GM12801 (cell line): ENCODE measurements around the gene DTD2.

Experiments used
- TF ChIP-seq, protein P1 (sequence below): IDR thresholded peaks from one replicate; pipeline ENCODE4 v1.5.1; 2011; ENCODE audit warnings: control low read depth; ENCODE audit not compliant: insufficient read length; ENCODE audit errors: extremely low read depth

The DTD2 gene

DNA sequence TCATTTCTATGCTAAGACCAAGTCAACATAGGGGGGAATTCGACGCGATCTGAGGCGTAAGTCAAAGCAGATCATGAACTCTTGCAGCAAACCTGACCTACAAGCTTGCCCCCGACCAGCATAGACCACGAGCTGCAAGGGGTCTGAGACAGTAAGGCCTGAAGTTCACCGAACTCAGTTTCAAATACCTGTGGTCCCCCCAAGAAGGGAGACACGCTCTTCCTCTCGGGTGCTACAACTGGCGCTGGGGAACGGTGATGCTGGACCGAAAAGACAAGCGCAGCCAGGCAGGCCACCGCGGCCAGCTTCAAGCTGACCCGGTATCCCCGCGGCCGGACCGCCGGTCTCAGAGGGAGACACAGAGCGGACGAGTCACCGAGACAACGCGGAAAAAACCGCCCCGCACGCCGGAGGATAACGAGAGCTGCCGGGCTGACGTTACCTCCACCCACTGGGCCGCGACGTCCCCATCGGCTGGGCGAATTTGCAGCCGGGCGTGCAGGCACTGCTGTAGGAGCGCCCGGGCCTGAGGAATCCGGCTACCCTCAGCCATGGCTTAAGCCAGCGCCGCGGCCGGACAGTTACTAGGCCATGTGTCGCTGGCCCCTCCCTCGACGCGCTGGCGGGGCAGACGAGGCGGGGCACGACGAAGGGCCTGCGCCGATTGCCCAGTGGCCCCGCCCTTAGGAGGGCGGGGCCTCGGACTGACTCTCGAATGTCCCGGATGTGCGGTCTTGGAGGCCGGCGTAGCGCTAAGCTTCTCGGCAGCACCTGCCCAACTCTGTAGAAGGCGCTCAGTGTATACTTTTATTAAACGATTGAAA is at the start of gene DTD2:
Gene DTD2, minus strand, starts transcription at position 666 of the 824 bp plus-strand sequence. Its CDS starts 113 bp downstream, at position 553.
- TF ChIP-seq, protein P1, sequence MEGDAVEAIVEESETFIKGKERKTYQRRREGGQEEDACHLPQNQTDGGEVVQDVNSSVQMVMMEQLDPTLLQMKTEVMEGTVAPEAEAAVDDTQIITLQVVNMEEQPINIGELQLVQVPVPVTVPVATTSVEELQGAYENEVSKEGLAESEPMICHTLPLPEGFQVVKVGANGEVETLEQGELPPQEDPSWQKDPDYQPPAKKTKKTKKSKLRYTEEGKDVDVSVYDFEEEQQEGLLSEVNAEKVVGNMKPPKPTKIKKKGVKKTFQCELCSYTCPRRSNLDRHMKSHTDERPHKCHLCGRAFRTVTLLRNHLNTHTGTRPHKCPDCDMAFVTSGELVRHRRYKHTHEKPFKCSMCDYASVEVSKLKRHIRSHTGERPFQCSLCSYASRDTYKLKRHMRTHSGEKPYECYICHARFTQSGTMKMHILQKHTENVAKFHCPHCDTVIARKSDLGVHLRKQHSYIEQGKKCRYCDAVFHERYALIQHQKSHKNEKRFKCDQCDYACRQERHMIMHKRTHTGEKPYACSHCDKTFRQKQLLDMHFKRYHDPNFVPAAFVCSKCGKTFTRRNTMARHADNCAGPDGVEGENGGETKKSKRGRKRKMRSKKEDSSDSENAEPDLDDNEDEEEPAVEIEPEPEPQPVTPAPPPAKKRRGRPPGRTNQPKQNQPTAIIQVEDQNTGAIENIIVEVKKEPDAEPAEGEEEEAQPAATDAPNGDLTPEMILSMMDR = no peak

DNA sequence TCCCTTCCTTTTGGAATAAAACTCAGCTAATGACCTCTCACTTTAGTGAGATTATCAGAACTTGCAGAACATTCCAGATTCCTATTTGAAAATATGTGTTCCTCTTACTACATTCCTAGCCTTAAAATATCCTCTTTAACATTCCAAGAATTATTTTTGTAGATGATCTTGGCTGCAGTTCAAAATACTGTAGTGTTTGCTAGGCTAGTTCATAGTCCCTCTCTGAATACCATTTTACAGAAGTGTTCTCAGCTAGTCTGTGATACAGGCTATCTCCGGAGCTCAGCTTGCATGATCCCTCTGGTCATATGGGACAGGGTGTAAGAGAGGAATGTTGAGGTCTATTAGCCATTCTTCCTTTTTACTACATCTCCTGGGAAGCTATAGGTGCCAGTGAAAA is 48.1 kb upstream of the DTD2 start:
- TF ChIP-seq, protein P1 = no peak

DNA sequence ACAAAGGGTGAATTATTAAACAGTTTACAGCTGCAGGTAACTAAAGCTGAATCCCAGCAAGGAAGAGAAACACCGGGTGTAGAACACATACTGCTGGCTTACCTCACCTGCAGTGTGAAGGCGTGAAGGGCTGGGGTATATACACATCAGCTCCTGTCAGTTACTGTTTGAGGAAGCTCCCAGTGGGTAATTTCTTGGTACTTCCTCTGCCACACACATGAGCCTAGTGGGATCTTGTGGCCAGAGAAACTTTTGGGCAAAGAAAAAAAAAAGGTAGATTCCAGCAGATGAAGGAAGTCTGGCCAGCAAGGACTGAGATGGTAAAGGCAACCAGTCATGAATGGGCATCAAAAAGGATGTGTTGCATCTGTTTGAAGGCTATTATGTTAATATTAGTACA is 44.6 kb upstream of the DTD2 start:
- TF ChIP-seq, protein P1 = no peak

DNA sequence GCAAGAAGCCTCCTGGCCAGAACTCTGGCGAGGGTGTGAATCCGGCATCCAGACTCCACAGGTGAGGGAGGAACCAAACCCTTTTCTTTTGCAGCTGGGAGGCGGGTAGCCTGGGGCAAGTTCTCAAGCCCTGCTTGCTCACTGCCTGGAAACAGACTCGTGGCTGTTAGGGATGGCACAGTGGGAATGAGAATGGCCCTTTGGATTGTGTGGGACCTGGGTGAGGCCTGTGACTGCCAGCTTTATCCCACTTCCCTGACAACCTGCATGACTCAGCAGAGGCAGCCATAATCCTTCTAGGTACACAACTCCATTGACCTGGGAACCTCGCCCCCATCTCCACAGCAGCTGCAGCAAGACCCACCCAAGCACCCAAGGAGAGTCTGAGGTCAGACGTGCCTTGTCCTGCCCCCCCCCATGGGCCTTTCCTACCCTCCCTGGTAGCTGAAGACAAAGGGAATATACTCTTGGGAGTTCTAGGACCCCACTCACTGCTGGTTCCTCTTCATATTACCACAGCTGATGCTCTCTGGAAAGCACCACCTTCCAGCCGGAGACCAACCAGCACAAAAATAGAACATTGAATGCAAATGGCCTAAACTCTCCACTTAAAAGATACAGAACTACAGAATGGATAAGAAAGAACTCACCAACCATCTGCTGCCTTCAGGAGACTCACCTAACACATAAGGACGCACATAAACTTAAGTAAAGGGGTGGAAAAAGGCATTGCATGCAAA is 35.6 kb upstream of the DTD2 start:
- TF ChIP-seq, protein P1 = no peak

DNA sequence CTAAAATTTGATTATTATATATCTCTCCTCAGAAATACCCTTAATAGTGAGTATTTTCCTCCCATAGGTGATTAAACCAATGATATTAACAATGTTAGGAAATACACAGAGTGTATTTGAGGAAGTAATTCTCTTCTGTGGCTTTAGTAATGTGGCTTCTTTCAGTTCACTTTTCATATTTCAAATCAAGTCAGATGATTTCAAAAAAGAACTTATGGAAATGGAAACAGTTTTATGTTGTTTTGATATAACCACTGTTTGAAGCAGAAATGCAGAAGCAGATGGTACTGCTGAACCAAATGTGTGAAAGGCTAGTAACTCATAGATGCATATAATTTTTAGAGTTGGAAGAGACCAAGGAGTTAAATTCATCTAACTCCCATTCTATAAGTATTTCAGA is 32.4 kb upstream of the DTD2 start:
- TF ChIP-seq, protein P1 = no peak

DNA sequence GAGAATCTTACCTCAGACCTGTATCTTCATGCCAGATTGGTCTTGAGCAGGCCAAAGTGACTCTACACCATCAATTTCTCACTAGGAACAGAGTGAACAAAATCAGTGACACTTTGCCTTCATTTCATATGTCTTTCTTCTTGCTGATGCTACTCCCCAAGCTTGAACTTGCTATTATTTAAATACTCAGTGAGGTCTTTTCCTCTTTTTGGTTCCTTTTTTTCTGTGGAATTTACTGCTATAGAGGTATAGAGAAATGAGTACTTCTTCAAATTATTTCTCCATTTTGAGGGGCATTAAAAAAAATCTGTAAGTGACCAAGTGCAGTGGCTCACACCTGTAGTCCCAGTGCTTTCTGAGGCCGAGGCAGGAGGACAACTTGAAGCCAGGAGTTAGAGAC is 30.6 kb upstream of the DTD2 start, which contains the start of gene GPR33:
Gene GPR33, minus strand, starts transcription at position 154 of the 400 bp plus-strand sequence. CDS start 4,074 bp downstream, outside the sequence.
- TF ChIP-seq, protein P1 = no peak

DNA sequence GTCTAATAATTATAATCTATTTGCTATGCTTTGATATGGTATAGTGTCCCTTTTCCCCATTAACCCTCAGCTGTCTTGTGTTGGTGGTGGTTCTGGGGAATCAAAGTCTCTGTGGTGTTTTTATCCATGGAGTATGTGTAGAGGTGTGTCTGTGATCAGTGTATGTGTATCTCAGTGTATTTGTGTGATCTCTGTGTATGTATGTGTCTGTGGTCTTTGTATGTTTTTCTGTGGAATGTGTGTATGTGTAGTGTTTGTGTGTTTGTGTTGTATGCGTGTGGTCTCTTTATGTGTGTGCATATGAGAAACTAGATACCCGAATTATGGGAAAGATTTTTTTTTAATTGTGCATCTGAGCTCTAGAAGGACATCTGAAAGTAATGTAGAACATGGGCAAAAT is 29.5 kb upstream of the DTD2 start:
- TF ChIP-seq, protein P1 = no peak
